Fibroblast of mammary gland (primary cell): ENCODE data around the gene AGPAT2.

Experiments used
- DNase-seq: peaks from one replicate; pipeline ENCODE4 v3.0.0-alpha.2; 2010; ENCODE audit warnings: low read depth
- H3K4me3 ChIP-seq: 2 replicates; pipeline ENCODE4 v1.5.1; 2011; ENCODE audit warnings: low read depth, mild to moderate bottlenecking, low read length, moderate library complexity; ENCODE audit not compliant: control insufficient read depth
- TF ChIP-seq, protein P1 (sequence below): conservative IDR thresholded peaks from 2 replicates; pipeline ENCODE4 v1.5.1; 2011; ENCODE audit warnings: low read depth, low read length, inconsistent platforms; ENCODE audit not compliant: control insufficient read depth, insufficient read depth

The AGPAT2 gene

DNA sequence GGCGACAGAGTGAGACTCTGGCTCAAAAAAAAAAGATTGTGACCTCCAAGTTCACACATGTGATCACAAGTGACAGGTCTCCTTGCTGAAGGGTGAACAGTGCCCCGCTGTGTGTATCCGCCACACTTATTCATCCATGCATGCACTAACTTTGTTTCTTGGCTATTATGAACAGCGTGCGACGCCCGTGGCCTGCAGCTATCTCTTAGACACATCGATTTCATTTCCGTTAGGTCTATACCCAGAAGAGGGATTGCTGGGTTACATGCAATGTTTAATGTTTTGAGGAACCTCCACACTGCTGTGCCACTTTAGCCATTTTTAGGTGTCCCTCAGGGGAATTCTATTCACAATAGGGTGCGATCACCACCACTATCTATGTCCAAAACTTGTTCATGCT, 36.6 kb downstream of the AGPAT2 start:
- TF ChIP-seq, protein P1, sequence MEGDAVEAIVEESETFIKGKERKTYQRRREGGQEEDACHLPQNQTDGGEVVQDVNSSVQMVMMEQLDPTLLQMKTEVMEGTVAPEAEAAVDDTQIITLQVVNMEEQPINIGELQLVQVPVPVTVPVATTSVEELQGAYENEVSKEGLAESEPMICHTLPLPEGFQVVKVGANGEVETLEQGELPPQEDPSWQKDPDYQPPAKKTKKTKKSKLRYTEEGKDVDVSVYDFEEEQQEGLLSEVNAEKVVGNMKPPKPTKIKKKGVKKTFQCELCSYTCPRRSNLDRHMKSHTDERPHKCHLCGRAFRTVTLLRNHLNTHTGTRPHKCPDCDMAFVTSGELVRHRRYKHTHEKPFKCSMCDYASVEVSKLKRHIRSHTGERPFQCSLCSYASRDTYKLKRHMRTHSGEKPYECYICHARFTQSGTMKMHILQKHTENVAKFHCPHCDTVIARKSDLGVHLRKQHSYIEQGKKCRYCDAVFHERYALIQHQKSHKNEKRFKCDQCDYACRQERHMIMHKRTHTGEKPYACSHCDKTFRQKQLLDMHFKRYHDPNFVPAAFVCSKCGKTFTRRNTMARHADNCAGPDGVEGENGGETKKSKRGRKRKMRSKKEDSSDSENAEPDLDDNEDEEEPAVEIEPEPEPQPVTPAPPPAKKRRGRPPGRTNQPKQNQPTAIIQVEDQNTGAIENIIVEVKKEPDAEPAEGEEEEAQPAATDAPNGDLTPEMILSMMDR: no peak
- H3K4me3 ChIP-seq: no peak overlapping the region
- DNase-seq: no peak

DNA sequence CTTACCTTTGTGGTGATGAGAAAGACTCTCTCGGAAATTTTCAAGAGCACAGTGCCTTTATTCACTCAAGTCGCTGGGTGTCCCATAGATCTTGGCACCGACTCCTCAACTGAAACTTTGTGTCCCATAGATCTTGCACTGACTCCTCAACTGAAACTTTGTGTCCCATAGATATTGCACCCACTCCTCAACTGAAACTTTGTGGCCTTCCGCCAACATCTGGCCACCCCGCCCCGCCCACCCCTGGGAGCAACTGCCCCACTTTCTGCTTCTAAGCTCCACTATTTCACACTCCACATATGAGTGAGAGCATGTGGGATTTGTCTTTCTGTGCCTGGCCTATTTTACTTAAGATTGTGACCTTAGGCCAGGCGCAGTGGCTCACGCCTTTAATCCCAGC, 37.2 kb downstream of the AGPAT2 start:
- TF ChIP-seq, protein P1: no peak
- H3K4me3 ChIP-seq: no peak overlapping the region
- no peak for DNase-seq

DNA sequence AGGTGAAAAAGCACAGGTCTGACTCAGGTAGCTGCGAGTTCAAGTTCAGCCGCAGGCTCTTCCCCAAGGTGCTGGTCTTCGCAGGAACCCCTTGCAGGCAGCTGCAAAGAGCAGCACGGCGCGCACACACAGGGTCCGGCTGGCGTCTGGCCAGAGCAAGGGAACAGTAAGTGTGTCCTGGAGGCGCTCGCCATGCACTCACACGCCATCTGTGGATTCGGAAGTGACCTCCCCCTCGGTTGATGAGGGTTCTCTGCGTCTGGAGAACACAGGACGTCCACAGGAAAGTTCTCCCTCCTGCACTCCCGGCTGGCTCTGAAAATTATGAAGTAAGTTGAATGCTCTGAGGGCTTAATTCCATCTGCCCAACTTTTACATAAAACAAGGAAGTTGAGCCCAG, 38.5 kb downstream of the AGPAT2 start:
- TF ChIP-seq, protein P1: no peak
- DNase-seq: no peak
- no peak overlapping the region for H3K4me3 ChIP-seq

DNA sequence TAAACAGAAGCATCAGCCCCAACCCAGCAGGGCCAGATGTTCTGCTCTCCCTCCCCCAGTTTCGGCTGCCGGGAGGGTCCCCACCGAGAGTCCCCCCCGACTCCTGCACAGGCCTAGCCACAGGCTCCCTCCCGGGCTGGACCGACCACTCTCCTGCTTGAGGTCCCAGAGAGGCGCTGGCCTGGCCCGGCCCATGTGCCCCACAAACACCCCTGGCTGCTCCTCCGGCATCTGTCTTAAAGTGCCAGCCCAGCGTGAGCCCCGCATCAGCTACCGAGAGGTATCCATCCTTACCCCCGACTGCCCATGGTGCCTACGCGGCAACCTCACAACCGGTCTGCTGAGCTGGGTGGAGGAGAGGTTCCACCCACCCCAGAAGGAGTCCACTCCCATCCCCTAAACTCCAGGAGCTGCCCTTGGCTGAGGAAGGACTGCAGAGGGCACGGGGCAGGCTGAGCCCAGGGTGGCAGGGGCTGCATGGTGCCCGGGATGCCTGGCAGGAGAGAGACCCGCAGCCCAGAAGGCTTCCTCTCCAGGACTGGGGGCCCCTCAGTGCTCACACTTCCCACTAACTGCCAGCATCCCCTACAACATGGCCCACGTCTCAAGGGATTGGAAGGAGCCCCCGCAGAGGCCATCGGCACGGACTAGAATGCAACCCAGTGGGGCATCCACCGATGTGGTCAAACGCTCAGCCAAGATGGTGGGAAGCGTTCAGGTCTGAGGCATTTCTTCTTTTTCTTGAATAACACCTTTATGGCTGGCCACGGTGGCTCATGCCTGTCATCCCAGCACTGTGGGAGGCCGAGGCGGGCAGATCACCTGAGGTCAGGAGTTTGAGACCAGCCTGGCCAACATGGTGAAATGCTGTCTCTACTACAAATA, 40.2 kb downstream of the AGPAT2 start:
- DNase-seq: no peak
- H3K4me3 ChIP-seq: no peak overlapping the region
- TF ChIP-seq, protein P1: no peak

DNA sequence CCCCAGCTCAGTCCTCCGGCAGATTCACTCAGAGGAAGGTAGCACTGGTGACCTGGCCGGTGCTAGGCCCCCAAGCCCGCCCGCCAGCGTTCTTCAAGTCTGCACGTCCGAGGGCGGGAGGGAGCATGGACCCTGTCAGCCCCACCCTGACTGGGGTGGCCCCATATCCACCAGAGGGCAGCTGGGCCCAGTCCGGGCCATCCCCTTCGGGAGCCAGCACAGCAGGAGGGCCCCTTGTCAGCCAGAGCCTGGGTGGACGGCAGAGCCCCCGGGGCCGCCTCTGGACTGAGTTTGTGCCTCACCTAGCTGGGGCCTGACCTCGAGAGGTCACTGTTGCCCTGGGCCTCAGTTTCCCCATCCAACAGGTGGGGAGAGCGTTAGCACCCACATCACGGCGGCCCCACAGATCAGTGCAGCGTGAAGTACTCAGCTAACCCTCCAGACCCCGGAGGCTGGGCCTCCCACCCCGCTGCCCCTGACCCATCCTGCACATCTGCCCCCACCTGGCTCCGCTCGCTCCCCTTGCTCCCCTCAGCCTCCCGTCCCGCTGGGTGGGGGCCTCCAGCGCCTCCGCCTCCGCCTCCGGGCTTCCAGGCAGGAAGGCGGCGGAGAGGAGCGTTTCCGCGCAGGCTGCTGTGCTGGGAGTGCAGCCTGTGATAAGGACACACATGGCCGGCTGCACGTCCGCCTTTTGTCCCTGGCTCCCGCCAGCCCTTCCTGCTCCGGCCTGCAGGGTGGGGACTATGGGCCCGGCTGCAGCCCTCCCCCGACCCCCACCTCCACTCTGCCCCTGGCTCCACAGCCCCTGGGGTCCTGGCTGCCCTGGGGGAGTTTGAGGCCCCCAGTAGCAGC, 41.1 kb downstream of the AGPAT2 start:
- DNase-seq: no peak
- H3K4me3 ChIP-seq: no peak overlapping the region
- TF ChIP-seq, protein P1: no peak

DNA sequence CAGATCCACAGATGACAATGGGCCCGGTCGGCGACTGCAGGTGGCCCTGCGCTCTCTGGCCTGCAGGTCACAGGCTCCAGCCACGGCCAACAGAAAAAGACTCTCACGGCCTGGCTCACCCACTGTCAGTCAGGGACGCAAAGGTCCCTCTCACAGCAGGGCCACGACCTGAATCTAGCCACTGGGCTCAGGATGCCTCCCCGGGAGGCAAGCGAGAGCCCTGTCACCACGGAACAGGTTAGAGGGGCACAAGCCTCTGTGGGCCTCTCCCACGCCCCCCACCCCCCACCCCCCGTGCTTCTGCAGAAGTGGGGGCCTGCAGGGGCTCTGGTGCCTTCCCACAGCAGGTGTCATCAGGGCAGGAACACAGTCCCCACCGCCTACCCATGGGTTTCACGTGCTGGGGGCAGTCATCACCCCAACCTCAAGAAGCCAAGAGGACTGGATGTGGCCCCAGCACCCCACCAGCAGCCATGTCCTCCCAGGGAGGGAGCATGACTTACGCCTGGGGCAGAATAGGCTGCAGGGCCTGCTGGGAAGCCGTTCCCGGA, 41.8 kb downstream of the AGPAT2 start:
- H3K4me3 ChIP-seq: no peak overlapping the region
- DNase-seq: no peak
- TF ChIP-seq, protein P1: no peak
